ENCODE data around the gene MACROD2. TPM values are rescaled to one million over a fixed set of nuclear protein-coding genes. Genes with fewer than 3 reads are reported as not detected.
"Not testable (repeated sequence)": the region's sequence is repeated elsewhere in the genome, so short reads cannot be mapped to it uniquely, and the experiment has no call there.

Gene MACROD2
- total RNA-seq, 1 donor = 1.3 TPM

GRCh38 chr20:15362849-15363248 lies 1367.5 kb downstream of the MACROD2 start:
- no peak overlapping the region for H3K4me3 ChIP-seq (ENCODE audit: low read depth, low read length)
- TF ChIP-seq CTCF (IDR thresholded peaks at IDR 0.05; ENCODE audit: insufficient read depth, low read length) = no peak
- no peak for DNase-seq (ENCODE audit: low read depth)

GRCh38 chr20:15364781-15365180 lies 1369.5 kb downstream of the MACROD2 start:
- DNase-seq (ENCODE audit: low read depth) = no peak
- H3K4me3 ChIP-seq (ENCODE audit: low read depth, low read length) = no peak overlapping the region
- no peak for TF ChIP-seq CTCF (IDR thresholded peaks at IDR 0.05; ENCODE audit: insufficient read depth, low read length)

GRCh38 chr20:15370370-15370769 lies 1375.1 kb downstream of the MACROD2 start:
- no peak for TF ChIP-seq CTCF (IDR thresholded peaks at IDR 0.05; ENCODE audit: insufficient read depth, low read length)
- no peak overlapping the region for H3K4me3 ChIP-seq (ENCODE audit: low read depth, low read length)
- DNase-seq (ENCODE audit: low read depth) = no peak

- no peak for TF ChIP-seq CTCF (IDR thresholded peaks at IDR 0.05; ENCODE audit: insufficient read depth, low read length)
- no peak overlapping the region for H3K4me3 ChIP-seq (ENCODE audit: low read depth, low read length)
- no peak for DNase-seq (ENCODE audit: low read depth)
These were observed 1379.4 kb downstream of the MACROD2 start for GRCh38 chr20:15374682-15375081.

- DNase-seq (ENCODE audit: low read depth) = no peak
- TF ChIP-seq CTCF (IDR thresholded peaks at IDR 0.05; ENCODE audit: insufficient read depth, low read length) = no peak
- no peak overlapping the region for H3K4me3 ChIP-seq (ENCODE audit: low read depth, low read length)
These were observed 1380.5 kb downstream of the MACROD2 start for GRCh38 chr20:15375836-15376235.

- not testable (repeated sequence) for DNase-seq (ENCODE audit: low read depth); H3K4me3 ChIP-seq (ENCODE audit: low read depth, low read length)
These were observed 1382.3 kb downstream of the MACROD2 start for GRCh38 chr20:15377603-15378002.

GRCh38 chr20:15378151-15378550 lies 1382.8 kb downstream of the MACROD2 start:
- no peak for DNase-seq (ENCODE audit: low read depth)
- no peak for TF ChIP-seq CTCF (IDR thresholded peaks at IDR 0.05; ENCODE audit: insufficient read depth, low read length)
- no peak overlapping the region for H3K4me3 ChIP-seq (ENCODE audit: low read depth, low read length)
